ENCODE measurements around the gene TRAF3IP3.

DNA sequence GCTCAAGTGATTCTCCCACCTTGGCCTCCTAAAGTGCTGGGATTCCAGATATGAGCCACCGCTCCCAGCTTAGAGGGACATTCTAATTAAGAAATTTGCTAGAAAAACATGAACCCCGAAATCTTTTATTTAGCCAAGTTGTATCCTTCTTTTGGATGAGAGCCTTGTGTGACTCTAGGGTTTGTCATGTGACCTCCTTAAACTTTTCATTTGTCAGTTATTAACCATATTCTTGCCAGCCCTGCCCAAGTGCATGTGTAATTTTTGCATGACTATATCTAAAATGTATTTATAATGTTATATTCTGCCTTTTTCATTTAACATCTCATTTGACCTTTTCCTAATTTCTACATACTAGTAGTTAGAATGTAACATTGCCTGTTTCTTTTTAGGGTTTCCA lies 73.9 kb downstream of the TRAF3IP3 start:
- TF ChIP-seq, protein P1, sequence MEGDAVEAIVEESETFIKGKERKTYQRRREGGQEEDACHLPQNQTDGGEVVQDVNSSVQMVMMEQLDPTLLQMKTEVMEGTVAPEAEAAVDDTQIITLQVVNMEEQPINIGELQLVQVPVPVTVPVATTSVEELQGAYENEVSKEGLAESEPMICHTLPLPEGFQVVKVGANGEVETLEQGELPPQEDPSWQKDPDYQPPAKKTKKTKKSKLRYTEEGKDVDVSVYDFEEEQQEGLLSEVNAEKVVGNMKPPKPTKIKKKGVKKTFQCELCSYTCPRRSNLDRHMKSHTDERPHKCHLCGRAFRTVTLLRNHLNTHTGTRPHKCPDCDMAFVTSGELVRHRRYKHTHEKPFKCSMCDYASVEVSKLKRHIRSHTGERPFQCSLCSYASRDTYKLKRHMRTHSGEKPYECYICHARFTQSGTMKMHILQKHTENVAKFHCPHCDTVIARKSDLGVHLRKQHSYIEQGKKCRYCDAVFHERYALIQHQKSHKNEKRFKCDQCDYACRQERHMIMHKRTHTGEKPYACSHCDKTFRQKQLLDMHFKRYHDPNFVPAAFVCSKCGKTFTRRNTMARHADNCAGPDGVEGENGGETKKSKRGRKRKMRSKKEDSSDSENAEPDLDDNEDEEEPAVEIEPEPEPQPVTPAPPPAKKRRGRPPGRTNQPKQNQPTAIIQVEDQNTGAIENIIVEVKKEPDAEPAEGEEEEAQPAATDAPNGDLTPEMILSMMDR (IDR thresholded peaks at IDR 0.05) = no peak
- no peak for TF ChIP-seq POLR2A (IDR thresholded peaks at IDR 0.05)

All from vagina (tissue), 2 donors.